ENCODE measurements around the gene PRKCH.
"Not testable (repeated sequence)": the region's sequence is repeated elsewhere in the genome, so short reads cannot be mapped to it uniquely, and the experiment has no call there.

PRKCH gene

GRCh38 chr14:61401461-61401860 is 80.1 kb downstream of the PRKCH start:
- H3K4me3 ChIP-seq (ENCODE audit: low read depth, low read length): no peak overlapping the region
- in situ Hi-C loops (cut with HindIII; ENCODE audit: low sequenced_read_pairs): no loop called here
- DNase-seq (ENCODE audit: low read depth): no peak
- TF ChIP-seq CTCF (IDR thresholded peaks at IDR 0.05; ENCODE audit: low read depth, low read length, missing control alignments): no peak

DNA sequence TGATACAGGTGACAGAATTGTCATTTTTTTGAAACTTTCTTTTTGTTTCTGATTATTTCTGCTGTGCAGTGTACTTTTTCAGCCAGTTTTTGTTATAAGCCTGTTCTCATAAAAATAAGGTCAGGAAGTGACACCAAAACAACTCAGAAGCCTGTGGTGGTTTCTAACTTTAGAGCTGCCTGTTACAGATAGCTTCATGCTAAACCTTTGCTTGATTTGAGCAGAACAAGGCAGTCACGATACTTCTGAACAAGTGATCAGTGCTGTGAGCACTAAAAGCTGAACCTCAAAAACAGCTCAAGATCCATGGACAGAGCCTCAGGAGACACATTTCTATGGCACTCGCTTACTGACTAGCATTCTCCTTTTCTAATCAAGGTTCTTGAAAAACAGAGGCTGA is 82.0 kb downstream of the PRKCH start:
- no peak for TF ChIP-seq CTCF (IDR thresholded peaks at IDR 0.05; ENCODE audit: low read depth, low read length, missing control alignments)
- in situ Hi-C loops (cut with HindIII; ENCODE audit: low sequenced_read_pairs): no loop called here
- H3K4me3 ChIP-seq (ENCODE audit: low read depth, low read length): no peak overlapping the region

DNA sequence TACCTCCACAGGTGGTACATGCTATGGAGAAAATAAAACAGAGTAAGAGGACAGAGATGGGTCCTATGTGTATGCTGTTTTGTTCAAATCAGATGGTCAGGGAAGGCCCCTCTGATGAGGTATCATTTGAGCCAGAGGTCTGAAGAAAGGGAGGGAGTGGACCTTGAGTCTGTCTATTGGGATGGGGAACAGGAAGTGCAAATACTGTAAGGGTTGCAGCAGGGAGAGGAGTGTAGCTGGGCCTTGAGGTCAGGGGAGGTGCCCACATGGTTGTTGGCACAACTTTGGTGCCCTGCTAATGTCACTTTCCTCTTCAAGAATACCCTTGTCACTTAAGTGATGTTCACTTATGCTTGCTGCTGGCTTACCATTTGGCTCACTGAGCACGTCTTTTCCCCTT is 83.3 kb downstream of the PRKCH start:
- H3K4me3 ChIP-seq (ENCODE audit: low read depth, low read length): no peak overlapping the region
- in situ Hi-C loops (cut with HindIII; ENCODE audit: low sequenced_read_pairs): no loop called here
- TF ChIP-seq CTCF (IDR thresholded peaks at IDR 0.05; ENCODE audit: low read depth, low read length, missing control alignments): no peak
- no peak for DNase-seq (ENCODE audit: low read depth)

More for the DNA sequence above, 82.0 kb downstream of the PRKCH start:
- DNase-seq (ENCODE audit: low read depth): no peak

DNA sequence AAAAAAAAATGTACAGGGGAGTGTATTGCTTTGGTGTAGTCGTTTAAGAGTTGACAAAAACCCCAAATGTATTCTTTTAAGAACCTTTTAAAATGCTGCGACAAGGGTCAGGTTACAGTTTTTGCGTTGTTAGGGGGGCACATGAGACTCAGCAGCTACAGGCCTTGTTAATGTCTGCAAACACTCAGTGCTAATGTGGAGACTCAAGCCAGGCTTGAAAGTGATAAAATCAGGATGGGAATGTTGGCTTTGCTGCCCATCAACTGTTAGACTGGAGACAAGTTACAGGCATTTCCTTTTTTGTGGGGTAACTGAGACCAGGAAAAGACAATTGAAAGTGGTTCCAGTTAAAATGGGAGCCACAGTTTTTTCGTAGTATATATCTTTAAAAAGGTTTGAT is 84.8 kb downstream of the PRKCH start:
- in situ Hi-C loops (cut with HindIII; ENCODE audit: low sequenced_read_pairs): no loop called here
- no peak overlapping the region for H3K4me3 ChIP-seq (ENCODE audit: low read depth, low read length)
- TF ChIP-seq CTCF (IDR thresholded peaks at IDR 0.05; ENCODE audit: low read depth, low read length, missing control alignments): no peak

DNA sequence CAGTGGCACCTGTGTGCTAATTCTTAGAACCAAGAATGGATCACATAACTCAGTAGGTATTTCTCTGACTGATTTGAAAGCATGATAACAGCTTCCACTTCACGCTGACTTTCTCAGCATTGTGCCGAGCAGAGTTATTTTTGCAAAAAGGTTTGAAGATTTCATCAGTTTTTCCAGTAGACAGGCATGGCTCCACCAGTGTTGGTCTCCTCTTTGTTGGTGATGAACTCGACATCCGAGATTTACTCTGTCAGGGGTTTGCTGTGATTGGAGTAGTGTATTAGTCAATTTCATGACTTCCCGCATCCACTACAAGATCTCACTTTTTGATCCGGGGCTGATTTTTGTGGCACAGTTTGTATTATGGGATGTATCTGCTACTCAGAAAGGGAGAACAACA is 85.3 kb downstream of the PRKCH start:
- in situ Hi-C loops (cut with HindIII; ENCODE audit: low sequenced_read_pairs): no loop called here
- TF ChIP-seq CTCF (IDR thresholded peaks at IDR 0.05; ENCODE audit: low read depth, low read length, missing control alignments): no peak
- H3K4me3 ChIP-seq (ENCODE audit: low read depth, low read length): no peak overlapping the region
- DNase-seq (ENCODE audit: low read depth): no peak

More for the DNA sequence above, 84.8 kb downstream of the PRKCH start:
- no peak for DNase-seq (ENCODE audit: low read depth)

GRCh38 chr14:61408498-61408897 is 87.1 kb downstream of the PRKCH start:
- no peak overlapping the region for H3K4me3 ChIP-seq (ENCODE audit: low read depth, low read length)
- in situ Hi-C loops (cut with HindIII; ENCODE audit: low sequenced_read_pairs): no loop called here
- no peak for DNase-seq (ENCODE audit: low read depth)
- TF ChIP-seq CTCF (IDR thresholded peaks at IDR 0.05; ENCODE audit: low read depth, low read length, missing control alignments): no peak

DNA sequence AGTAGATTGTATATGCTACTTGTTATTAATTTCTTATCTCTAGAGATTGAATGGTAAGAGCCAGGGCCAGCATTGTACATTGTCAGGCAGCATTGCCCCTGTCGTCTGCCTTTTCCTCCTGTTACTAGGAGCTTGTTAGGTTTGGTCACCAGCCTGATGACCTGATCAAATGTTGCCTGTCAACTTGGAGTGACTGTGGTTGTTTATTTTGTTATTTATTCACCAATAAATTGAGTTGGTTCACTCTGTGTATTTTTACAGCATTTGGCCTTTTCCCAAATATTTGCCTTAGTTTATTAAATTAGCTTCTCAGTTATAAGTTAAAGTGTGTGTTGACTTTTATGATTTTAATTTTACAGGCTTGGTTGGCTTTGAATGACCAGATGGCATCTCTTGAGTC is 88.4 kb downstream of the PRKCH start:
- no peak for TF ChIP-seq CTCF (IDR thresholded peaks at IDR 0.05; ENCODE audit: low read depth, low read length, missing control alignments)
- in situ Hi-C loops (cut with HindIII; ENCODE audit: low sequenced_read_pairs): no loop called here
- no peak overlapping the region for H3K4me3 ChIP-seq (ENCODE audit: low read depth, low read length)

GRCh38 chr14:61415934-61416333 is 94.6 kb downstream of the PRKCH start:
- H3K4me3 ChIP-seq (ENCODE audit: low read depth, low read length); in situ Hi-C loops (cut with HindIII; ENCODE audit: low sequenced_read_pairs): not testable (repeated sequence)

More for the DNA sequence above, 88.4 kb downstream of the PRKCH start:
- DNase-seq (ENCODE audit: low read depth): no peak

More at GRCh38 chr14:61415934-61416333, 94.6 kb downstream of the PRKCH start:
- not testable (repeated sequence) for DNase-seq (ENCODE audit: low read depth)

Measured in astrocyte of the cerebellum (primary cell).